ENCODE results near the gene SPATA25.

The SPATA25 gene

DNA sequence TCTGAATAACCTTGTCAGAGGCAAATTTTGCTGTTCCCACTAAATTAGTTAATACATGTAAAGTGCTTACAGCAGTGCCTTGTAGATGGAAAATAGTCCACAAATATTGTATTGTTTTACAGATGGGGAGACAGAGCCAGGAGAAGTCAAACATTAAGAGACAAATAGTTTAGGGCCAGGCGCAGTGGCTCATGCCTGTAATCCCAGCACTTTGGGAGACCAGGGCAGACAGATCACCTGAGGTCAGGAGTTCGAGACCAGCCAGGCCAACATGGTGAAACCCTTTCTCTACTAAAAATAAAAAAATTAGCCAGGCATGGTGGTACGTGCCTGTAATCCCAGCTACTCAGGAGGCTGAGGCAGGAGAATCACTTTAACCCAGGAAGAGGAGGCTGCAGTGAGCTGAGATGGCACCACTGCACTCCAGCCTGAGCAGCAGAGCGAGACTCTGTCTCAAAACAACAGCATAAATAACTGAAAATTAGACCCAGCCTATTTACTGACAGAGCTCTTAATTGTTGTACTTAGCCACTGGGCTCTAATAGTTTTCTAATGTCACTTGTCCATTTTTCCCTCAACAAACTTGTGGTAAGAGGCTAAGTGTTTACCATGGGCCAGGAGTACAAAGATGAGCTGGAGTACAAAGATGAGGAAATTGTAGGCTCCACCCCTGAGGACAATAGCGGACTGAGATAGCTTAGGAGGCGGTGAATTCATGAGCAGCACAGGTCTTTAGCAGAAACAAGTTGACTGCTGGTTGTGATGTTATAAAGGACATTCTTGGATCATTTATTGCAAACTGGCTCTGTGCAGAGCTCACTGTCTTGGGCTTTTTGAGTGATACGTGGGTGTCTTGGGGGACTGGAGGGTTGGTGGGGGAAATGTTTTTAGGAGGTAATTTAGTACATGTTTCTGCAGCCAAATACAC is 23.6 kb downstream of the SPATA25 start:
- peak; percentile 3 for DNase-seq

DNA sequence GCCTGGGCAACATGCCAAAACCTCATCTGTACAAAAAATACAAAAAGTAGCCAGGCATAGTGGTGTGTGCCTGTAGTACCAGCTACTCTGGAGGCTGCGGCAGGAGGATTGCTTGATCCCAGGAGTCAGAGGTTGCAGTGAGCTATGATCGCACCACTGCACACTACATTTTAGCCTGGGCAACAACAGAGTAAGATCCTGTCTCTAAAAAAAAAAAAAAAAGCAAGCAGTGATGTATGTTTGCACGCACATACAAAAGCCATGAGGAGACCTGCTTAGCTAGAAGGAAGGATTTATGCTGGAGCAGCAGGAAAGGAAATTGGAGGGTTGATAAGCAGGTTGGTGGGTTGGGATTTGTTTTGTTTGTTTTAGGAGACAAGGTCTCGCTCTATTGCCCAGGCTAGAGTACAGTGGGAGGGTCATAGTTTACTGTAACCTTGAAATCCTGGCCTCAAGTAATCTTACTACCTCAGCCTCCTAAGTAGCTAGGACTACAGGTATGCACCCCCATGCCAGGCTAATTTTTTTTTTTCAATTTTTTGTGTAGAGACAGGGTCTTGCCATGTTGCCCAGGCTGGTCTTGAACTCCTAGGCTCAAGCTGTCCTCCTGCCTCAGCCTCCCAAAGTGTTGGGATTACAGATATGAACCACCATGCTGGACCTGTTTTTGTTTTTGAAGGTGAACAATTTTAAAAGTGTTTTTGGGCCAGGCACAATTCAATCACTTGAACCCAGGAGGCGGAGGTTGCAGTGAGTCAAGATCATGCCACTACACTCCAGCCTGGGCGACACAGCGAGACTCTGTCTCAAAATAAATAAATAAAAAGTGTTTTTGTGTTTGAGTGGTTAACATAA is 26.0 kb downstream of the SPATA25 start:
- peak; percentile 66 for DNase-seq

DNA sequence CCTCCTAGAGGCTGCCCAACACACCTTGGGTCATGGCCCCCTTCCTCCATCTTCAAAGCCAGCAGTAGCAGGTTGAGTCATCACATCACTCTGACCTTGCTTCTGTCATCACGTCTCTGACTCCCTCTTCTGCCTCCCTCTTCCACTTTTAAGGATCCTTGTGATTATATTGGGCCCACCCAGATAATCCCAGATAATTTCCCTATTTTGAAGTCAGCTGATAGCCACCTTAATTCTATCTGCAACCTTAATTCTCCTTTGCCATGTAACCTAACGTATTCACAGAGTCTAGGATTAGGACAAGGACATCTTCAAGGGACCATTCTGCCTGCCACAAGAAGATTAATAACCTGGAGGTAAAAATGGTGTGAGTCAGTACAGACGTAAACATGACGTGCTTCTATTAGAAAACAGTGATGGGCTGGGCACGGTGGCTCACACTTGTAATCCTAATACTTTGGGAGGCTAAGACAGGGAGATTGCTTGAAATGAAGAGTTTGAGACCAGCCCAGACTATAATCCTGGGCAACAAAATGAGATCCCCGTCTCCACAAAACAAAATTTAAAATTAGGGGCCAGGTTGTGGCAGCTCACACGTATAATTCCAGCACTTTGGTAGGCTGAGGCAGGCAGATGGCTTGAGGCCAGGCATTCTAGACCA is 26.7 kb downstream of the SPATA25 start:
- no peak for DNase-seq

DNA sequence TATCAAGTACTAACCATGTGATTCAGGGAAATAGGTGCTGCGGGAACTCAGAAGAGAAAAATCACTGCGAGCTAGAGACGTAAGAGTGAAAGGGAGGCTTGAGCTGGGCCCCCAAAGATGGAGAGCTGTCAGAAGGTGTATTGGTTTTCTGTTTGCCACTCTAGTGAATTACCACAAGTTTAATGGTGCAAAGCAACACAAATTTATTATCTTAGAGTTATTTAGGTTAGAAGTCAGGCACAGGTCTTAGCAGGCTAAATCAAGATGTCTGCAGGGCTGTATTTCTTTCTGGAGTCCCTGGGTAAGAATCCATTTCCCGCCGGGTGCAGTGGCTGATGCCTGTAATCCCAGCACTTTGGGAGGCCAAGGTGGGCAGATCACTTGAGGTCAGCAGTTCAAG is 27.5 kb downstream of the SPATA25 start:
- no peak for DNase-seq

DNA sequence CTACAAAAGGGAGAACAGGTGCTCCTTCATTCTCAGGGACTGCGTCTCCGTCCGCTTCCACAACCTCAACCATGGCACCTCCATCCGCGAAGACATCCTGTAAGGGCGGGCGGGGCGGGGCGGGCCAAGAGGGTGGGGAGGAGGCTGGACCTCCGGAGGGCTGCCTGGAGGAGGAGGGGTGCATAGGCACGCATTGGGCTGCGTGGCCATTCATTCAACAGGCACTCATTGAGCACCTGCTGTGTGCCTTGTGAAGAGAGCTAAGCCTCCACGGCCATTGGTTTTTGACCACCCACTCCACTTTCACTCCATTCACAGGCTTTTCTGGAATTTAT is 29.6 kb downstream of the SPATA25 start:
- peak; percentile 33 for DNase-seq

DNA sequence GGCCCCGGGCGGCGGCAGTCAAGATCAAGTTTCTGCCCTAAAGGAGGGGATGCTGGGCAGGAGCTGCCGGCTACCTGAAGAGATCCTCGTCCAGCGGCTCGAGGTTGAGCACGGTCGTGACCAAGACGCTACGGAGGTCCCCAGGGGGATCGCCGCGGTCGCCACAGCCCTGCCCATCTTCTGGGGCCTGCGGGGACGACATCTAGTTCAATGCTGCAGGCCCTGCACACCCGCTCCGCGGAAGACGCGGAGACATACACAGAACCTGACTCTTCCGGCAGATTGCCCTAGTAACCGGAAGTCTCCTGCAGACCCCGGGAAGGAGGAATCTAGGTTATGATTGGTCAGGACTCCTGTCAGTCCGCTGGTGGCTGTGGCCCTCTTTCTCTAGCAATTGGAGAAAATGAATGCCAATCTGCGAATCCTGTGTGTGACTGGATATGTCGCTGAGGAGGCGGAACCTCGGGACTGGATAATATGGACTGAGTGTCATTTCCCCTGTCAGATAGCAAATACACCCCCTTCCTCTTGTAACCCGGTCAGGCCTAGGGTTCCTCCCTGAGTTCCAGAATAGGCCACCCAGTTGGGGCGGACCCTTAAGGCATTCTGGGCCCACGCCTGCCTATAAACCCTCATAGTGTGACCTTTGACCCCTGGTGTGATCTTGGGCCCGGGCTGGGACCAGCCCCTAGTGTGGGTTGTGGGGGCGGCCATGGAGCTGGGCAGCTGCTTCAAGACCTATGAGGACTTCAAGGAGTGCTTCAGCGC is 30.1 kb downstream of the SPATA25 start, which contains the start of the genes ACOT8 and ZSWIM3:
TSS of gene ACOT8 (minus strand) at position 279 of the 768 bp plus-strand sequence. CDS start at position 202, 77 bp downstream.
TSS of gene ZSWIM3 (plus strand) at position 501 of the 768 bp plus-strand sequence. CDS start at position 713, 212 bp downstream.
- peak; percentile 100 for DNase-seq

DNA sequence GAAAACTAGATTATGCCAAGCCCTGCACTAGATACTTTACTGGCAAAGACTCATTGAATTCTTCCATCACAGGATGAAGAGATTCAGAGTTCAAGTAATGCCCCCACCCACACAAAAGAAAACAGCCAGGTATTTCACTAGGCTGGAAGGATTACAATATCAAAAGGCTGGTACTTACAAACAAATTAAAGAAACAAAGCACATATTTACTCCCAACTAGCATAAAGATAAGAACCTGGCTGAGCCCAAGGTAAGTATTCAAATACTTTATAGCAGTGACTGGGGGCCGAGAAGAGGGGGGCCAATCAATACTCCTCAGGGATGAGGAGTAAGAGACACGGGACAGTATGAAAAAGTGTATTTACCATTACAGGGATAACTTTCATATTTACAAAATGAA is 33.9 kb downstream of the SPATA25 start:
- no peak for DNase-seq

DNA sequence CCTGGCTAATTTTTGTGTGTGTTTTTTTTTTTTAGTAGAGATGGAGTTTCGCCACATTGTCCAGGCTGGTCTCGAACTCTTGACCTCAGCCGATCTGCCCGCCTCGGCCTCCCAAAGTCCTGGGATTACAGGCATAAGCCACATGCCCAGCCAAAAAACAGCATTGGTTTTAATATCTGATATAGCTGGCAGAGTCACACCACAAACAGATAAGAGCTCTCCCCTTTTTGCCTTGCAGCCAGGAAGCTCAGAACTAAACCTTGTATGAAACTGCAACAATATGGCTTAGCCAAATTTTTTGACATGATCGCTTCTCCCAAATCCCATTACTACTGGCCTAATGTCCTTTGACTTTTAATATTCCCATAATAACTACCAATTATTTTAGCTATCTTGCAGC is 35.1 kb downstream of the SPATA25 start:
- no peak for DNase-seq

DNA sequence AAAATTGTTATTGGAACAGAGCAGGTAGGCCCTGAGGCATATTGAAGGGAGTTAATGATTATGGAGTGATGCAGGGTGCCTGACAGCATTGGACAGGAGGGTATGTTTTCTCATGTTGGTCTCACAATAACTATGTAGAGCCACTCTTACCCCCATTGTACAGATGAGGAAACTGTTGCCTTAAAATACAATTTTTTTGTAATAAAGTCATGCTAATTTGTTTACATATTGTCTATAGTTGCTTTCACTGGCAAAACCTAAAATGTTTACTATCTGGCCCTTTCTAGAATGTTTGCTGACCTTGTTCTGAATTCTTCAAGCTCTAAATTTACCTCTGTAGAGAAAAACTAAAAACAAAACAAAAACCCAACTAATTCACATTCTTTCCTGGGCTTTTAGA is 35.9 kb downstream of the SPATA25 start:
- no peak for DNase-seq

DNA sequence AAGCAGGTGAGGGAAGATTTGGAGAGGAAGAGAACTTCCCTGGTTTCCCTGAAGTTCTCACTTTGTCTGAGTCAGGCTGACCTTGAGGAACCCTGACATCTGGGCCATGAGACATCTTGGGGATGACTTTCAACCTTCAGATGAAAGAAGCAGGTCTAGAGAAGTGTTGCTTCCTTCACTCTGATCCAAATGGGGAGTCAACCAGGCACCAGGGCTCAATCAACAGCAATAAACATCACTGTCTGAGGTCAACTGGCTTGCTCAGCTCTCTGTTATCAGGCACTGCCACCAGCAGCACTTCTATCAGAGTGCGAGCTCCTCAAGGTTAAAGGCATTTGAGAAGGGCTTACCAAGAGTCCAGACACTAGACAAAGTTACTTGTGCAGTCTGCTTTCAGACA is 36.5 kb downstream of the SPATA25 start:
- DNase-seq, result no peak

DNA sequence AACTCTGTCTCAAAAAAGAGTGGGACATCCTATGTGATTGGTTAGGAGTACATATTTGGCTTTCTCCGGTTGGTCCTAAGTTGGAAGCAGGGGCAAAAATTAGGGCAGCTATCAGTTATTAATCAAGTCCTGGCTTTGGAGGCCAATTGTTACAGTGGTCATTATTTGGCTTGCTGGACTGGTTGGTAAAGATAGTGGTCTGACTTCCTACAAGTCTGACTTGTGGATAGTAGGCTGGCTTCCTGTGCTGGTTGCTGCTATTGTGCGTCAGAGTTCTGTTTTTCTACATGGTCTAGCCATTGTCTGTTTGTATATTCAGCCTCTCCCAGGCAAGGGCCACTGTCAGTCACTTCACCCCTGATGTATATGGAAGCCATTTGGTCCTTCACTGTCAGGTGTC is 37.2 kb downstream of the SPATA25 start:
- no peak for DNase-seq

DNA sequence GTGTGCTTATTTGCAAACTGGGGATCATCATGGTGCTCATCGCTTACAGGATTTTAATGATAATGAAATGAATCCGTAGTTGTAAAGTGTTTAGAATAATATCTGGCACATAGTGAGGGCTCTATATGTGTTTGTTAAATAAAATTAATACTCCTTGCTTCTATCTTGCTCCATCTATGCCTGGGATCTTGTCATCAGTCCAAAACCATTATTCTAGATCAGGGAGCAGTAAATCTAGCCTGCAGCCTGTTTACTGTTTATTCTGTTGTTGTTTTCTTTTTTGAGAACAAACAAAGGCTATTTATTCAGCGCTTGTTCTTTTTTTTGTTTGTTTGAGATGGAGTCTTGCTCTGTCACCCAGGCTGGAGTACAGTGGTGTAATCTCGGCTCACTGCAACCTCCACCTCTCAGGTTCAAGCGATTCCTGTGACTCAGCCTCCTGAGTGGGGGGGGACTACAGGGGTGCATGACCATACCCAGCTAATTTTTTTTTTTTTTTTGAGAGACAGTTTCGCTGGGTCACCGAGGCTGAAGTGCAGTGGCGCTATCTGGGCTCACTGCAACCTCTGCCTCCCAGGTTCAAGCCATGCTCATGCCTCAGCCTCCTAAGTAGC is 38.3 kb downstream of the SPATA25 start:
- DNase-seq, result no peak

DNA sequence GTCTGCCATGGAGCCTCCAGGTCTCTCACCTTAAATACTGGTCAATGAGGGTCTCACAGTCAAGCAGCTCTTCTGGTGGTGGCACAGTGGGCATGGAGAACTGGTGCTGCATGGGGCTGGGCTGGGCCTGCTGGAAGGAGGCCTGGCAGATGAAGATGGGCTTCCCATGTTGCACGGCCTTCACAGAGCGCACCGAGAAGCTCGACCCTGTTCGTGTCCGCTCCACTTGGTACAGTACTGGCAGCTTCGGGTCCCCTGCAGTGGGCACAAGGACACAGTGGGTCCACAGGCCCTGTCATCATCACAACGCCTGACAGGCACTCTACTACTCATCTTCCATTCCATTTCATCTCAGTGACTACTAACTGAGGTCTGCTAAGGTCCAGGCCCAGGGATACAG is 39.0 kb downstream of the SPATA25 start:
- DNase-seq, result no peak

DNA sequence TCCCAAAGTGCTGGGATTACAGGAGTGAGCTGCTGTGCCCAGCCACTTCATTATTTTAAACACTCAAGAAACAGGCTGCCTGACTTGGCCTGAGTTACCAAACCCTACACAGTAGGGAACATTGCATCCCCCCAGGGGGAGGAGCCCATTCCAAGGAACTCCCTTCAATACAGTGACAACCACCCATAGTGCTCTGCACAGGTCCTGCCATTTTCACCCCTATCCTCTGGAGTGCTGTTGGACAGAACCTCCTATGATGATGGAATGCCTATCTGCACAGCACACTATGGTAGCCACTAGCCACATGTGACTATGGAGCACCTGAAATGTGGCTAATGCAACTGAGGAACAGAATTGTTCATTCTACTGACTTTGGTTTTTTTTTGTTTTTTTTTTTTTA is 42.0 kb downstream of the SPATA25 start:
- DNase-seq, result no peak

DNA sequence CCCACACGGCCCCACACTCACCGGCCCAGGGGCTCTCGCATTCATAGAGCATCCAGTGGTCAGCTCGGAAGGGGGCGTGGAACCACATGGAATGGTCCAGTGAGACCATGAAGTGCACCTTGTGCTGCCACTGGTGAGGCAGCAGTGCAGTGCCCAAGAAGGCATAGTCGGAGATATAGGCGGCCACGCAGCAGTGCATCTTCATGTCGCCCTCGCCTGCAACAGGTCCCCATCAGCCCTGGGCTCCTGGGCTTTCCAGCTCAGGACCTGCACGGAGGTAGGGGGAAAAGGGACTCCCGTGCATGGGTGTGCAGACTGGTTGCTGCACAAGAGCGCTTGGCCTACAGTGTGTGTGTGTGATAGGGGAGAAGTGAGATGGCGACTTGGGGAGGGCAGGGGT is 43.9 kb downstream of the SPATA25 start:
- no peak for DNase-seq

DNA sequence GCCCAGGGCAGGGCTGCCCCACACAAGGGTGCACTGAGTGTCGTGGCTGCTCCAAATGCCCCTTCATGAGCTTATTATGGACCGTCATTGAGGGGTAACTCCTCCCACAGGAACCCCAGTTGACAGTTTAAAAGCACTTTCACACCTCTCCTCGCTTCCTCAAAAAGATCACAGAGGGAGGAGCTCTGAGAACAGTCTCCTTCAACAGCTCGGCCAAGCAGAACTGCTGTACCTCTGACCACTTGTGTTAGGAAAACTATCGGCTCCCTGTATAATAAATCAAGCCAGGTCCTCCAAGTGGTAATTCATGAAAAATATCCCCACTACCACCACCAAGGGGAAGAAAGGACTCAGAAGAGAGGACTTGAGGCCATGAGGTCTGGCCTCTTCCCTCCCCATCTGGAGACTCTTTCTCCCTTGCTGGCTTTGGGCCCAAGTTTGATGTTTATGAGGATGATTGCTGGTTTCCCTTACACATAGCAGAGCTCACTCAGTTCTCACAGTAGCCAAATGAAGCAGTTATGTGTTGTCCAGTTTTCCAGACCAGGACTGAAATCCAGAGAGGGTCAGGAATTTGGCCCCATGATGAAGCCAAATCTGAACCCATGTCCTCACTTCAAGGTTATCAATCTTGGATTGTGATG is 45.1 kb downstream of the SPATA25 start:
- DNase-seq, result no peak

DNA sequence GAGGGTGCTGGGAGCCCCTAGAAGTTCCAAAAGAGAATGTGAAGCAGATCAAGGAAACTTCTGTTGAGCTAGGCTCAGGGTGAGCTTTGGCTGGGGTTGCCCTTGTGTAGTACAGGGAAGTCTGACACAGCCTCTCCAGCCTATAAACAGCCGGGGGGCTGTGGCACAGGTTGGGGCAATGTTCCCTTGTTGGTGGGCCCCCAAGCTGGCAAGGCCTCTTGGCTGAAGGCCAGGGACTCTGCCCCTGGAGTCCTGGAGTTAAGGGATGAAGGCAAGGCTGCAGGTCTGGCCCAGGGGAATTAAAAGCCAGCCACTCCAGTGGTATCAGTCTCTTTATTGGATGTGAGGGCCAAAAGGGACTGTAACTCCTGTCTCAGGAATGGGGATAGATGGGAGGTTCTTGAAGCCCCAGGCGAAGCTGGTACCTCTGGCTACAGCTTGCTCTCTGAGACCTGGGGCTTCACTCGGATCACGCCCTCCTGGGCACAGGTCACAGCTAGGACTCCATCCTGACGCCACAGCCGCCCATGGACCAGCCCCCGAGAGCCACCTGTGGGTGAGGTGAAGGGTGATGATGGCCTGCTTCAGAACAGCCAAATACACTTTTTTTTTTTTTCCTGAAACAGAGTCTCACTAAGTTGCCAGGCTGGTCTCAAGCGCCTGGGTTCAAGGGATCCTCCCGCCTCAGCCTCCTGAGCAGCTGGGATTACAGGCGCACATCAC is 45.9 kb downstream of the SPATA25 start:
- no peak for DNase-seq

DNA sequence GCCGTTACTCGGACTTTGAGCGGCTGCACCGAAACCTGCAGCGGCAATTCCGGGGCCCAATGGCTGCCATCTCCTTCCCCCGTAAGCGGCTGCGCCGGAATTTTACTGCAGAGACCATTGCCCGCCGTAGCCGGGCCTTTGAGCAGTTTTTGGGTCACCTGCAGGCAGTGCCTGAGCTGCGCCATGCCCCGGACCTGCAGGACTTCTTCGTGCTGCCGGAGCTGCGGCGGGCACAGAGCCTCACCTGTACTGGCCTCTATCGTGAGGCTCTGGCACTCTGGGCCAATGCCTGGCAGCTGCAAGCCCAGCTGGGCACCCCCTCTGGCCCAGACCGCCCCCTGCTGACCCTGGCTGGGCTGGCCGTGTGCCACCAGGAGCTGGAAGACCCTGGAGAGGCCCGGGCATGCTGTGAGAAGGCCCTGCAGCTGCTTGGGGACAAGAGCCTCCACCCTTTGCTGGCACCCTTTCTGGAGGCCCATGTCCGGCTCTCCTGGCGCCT is 46.7 kb downstream of the SPATA25 start:
- DNase-seq, result no peak

DNA sequence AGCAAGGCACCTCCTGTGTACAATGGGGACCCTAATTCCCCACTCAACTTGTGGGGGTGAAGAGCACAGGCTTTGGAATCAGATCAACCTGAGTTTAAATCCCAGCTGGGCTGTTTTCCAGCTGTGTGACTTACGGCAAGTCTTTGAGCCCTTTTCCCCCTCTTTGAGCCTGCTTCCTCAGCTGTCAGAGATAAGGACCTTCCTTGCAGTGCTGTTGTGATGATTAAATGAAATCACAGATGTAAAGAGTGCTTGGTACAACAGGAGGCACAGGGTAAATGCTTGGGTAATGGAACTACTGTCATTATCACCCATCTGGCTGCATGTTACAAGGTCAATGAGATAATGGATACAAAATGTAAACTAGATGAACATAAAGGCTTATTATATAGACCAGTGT is 50.6 kb downstream of the SPATA25 start:
- no peak for DNase-seq
